ENCODE results near the gene ITPRID1.

The ITPRID1 gene

DNA sequence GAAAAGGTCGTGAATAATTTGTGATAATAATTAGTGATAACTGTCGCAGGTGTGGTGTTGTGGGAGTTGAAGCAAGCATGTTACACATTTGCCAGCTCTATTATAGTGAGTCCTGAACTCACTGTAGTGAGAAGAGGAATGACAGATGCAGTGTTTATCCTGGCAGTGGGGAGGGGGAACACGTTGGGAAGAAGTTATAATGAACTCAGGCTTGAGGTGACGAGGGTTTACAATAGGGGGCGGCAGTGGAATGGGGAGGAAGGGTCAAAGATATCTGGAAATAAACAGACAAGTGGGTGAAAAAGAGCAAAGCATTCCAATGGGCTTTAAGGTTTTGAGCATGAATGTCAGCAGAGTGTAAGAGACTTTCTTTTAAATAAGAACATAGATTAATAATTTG, 49.6 kb downstream of the ITPRID1 start:
- no peak for DNase-seq
- ChIA-PET POLR2A (no interaction called here), CTCF (no interaction called here)
- Histone ChIP-seq H3K4me3 (ENCODE audit: control insufficient read depth in 1 of 7, extremely low read depth in 1 of 7, insufficient read depth in 4 of 7, low read depth in 2 of 7, low read length in 6 of 7) (no peak overlapping the region), H3K4me1 (ENCODE audit: control extremely low read depth in 1 of 4, control insufficient read depth in 4 of 4, insufficient read depth in 4 of 4, low read length in 3 of 4) (no peaks in the 10 kb centered on the region), H3K27ac (ENCODE audit: insufficient read depth in 1 of 2, low read depth in 1 of 2, low read length in 2 of 2, poor library complexity in 1 of 2, severe bottlenecking in 2 of 2) (no peak overlapping the region), H3K27me3 (replicated peaks in 2 of 5; ENCODE audit: control insufficient read depth in 4 of 5, insufficient read depth in 5 of 5, low read length in 4 of 5) (peaks cover 0 to 2% (median 0%) of the 10 kb centered on the region in 5 experiments), H3K36me3 (ENCODE audit: control insufficient read depth in 4 of 4, insufficient read depth in 4 of 4, low read length in 3 of 4) (no peaks in the 10 kb centered on the region), H3K9me3 (ENCODE audit: control extremely low read depth in 1 of 5, control insufficient read depth in 4 of 5, insufficient read depth in 2 of 5, low read depth in 1 of 5, low read length in 4 of 5) (no peaks in the 10 kb centered on the region)
- WGBS (ENCODE audit: insufficient coverage), result 75% methylated on average over 4 of the region's 5 CpGs

DNA sequence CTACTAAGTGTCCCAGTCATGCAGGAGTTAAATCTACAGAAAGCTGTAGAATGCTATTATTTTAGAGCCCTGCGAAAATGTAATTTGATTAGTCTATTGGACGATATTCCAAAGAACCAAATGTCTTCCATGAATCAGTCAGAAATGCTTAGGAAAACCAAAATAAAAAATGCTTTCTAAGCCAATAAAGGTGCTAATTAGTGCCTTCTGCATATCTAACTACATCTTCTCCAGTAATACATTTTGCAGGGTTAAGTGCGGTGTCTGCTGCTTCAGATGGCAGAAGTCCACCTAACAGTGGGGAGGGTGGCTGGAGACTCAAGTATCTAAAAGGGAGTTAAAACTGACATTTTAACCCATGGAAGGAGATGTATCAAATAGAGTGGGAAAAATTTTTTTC, 50.1 kb downstream of the ITPRID1 start:
- CTCF ChIA-PET, result no interaction called here
- Histone ChIP-seq H3K27me3 (replicated peaks in 2 of 5; ENCODE audit: control insufficient read depth in 4 of 5, insufficient read depth in 5 of 5, low read length in 4 of 5) (peaks cover 0 to 2% (median 0%) of the 10 kb centered on the region in 5 experiments), H3K4me1 (ENCODE audit: control extremely low read depth in 1 of 4, control insufficient read depth in 4 of 4, insufficient read depth in 4 of 4, low read length in 3 of 4) (no peaks in the 10 kb centered on the region), H3K9me3 (ENCODE audit: control extremely low read depth in 1 of 5, control insufficient read depth in 4 of 5, insufficient read depth in 2 of 5, low read depth in 1 of 5, low read length in 4 of 5) (no peaks in the 10 kb centered on the region), H3K27ac (ENCODE audit: insufficient read depth in 1 of 2, low read depth in 1 of 2, low read length in 2 of 2, poor library complexity in 1 of 2, severe bottlenecking in 2 of 2) (no peak overlapping the region), H3K4me3 (ENCODE audit: control insufficient read depth in 1 of 7, extremely low read depth in 1 of 7, insufficient read depth in 4 of 7, low read depth in 2 of 7, low read length in 6 of 7) (no peak overlapping the region), H3K36me3 (ENCODE audit: control insufficient read depth in 4 of 4, insufficient read depth in 4 of 4, low read length in 3 of 4) (no peaks in the 10 kb centered on the region)
- 83% methylated on average over 1 of the region's 3 CpGs for WGBS (ENCODE audit: insufficient coverage)
- POLR2A ChIA-PET, result no interaction called here
- no peak for DNase-seq

DNA sequence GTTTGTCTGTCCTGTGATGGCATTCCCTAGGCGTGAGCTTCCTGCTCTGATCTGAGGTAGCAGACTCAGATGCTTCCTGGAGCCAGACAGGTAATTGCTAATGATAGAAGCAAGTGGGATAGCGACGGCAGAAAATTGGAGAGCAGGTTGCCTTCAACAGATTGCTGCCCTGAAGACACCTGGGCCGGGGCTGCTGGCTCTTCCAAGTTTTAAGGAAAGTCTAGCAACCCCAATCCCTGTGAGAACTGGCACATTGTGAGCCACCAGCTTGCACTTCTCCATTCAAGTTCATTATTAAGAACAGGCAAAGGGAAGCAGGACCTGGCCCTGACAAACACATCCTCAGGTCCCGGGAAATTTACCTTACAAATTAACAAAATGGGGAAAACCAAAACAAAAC, 50.8 kb downstream of the ITPRID1 start:
- no peak for DNase-seq
- WGBS (ENCODE audit: insufficient coverage), result 81% methylated on average over 4 of the region's 5 CpGs
- Histone ChIP-seq H3K4me1 (ENCODE audit: control extremely low read depth in 1 of 4, control insufficient read depth in 4 of 4, insufficient read depth in 4 of 4, low read length in 3 of 4) (no peaks in the 10 kb centered on the region), H3K36me3 (ENCODE audit: control insufficient read depth in 4 of 4, insufficient read depth in 4 of 4, low read length in 3 of 4) (no peaks in the 10 kb centered on the region), H3K27me3 (replicated peaks in 2 of 5; ENCODE audit: control insufficient read depth in 4 of 5, insufficient read depth in 5 of 5, low read length in 4 of 5) (peaks cover 0 to 2% (median 0%) of the 10 kb centered on the region in 5 experiments), H3K4me3 (ENCODE audit: control insufficient read depth in 1 of 7, extremely low read depth in 1 of 7, insufficient read depth in 4 of 7, low read depth in 2 of 7, low read length in 6 of 7) (no peak overlapping the region), H3K9me3 (ENCODE audit: control extremely low read depth in 1 of 5, control insufficient read depth in 4 of 5, insufficient read depth in 2 of 5, low read depth in 1 of 5, low read length in 4 of 5) (no peaks in the 10 kb centered on the region), H3K27ac (ENCODE audit: insufficient read depth in 1 of 2, low read depth in 1 of 2, low read length in 2 of 2, poor library complexity in 1 of 2, severe bottlenecking in 2 of 2) (no peak overlapping the region)
- CTCF ChIA-PET, result no interaction called here
- POLR2A ChIA-PET, result no interaction called here

DNA sequence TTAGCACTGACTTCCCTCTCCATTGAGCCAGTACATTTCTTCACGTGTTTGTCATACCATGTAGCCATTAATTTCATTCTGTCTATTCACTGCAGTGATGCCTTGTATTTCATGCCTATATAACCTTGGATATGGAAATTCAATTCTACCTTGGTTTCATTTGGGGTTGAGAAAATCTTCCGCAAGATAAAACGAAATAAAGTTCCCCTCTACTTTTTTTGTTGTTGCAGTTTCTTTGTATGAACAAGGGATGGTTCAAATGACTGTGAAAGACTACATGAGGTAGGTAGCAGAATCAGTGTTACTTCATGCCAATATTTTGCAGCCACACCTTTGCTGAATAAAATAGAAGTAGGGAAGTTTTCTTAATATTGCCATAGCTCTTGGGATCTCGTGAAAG, 55.6 kb downstream of the ITPRID1 start:
- Histone ChIP-seq H3K4me1 (ENCODE audit: control extremely low read depth in 1 of 4, control insufficient read depth in 4 of 4, insufficient read depth in 4 of 4, low read length in 3 of 4) (no peaks in the 10 kb centered on the region), H3K27ac (ENCODE audit: insufficient read depth in 1 of 2, low read depth in 1 of 2, low read length in 2 of 2, poor library complexity in 1 of 2, severe bottlenecking in 2 of 2) (no peak overlapping the region), H3K9me3 (ENCODE audit: control extremely low read depth in 1 of 5, control insufficient read depth in 4 of 5, insufficient read depth in 2 of 5, low read depth in 1 of 5, low read length in 4 of 5) (no peaks in the 10 kb centered on the region), H3K36me3 (ENCODE audit: control insufficient read depth in 4 of 4, insufficient read depth in 4 of 4, low read length in 3 of 4) (no peaks in the 10 kb centered on the region), H3K4me3 (ENCODE audit: control insufficient read depth in 1 of 7, extremely low read depth in 1 of 7, insufficient read depth in 4 of 7, low read depth in 2 of 7, low read length in 6 of 7) (no peak overlapping the region), H3K27me3 (replicated peaks in 2 of 5; ENCODE audit: control insufficient read depth in 4 of 5, insufficient read depth in 5 of 5, low read length in 4 of 5) (no peaks in the 10 kb centered on the region)
- DNase-seq, result no peak
- ChIA-PET CTCF (no interaction called here), POLR2A (no interaction called here)
- 100% methylated on average over 2 of the region's 4 CpGs for WGBS (ENCODE audit: insufficient coverage)

DNA sequence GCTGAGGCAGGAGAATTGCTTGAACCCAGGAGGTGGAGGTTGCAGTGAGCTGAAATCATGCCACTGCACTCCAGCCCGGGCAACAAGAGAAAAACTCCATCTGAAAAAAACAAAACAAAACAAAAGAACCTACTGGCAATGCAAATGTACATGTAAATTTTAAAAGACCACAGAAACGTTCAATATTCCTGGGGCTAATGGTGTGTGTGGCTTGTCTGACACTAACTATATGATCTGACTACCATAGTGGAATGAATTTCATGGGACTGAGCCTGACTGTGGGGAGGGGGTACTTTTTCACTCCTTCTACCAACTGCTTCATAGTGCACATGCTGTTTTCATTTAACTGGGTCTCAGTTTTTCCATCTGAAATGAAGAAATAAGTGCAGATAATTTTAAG, 69.6 kb downstream of the ITPRID1 start:
- no peaks in the 10 kb centered on the region for H3K27me3 ChIP-seq (replicated peaks in 2 of 5; ENCODE audit: control insufficient read depth in 4 of 5, insufficient read depth in 5 of 5, low read length in 4 of 5)
- CTCF ChIA-PET, result no interaction called here
- H3K4me3 ChIP-seq (ENCODE audit: control insufficient read depth in 1 of 7, extremely low read depth in 1 of 7, insufficient read depth in 4 of 7, low read depth in 2 of 7, low read length in 6 of 7), result no peak overlapping the region
- WGBS (ENCODE audit: insufficient coverage), result no CpG with 5 or more reads among the region's 2 CpGs
- no peak for DNase-seq
- H3K27ac ChIP-seq (ENCODE audit: insufficient read depth in 1 of 2, low read depth in 1 of 2, low read length in 2 of 2, poor library complexity in 1 of 2, severe bottlenecking in 2 of 2), result no peak overlapping the region
- no peaks in the 10 kb centered on the region for H3K4me1 ChIP-seq (ENCODE audit: control extremely low read depth in 1 of 4, control insufficient read depth in 4 of 4, insufficient read depth in 4 of 4, low read length in 3 of 4)
- POLR2A ChIA-PET, result no interaction called here
- H3K9me3 ChIP-seq (ENCODE audit: control extremely low read depth in 1 of 5, control insufficient read depth in 4 of 5, insufficient read depth in 2 of 5, low read depth in 1 of 5, low read length in 4 of 5), result no peaks in the 10 kb centered on the region
- H3K36me3 ChIP-seq (ENCODE audit: control insufficient read depth in 4 of 4, insufficient read depth in 4 of 4, low read length in 3 of 4), result no peaks in the 10 kb centered on the region

DNA sequence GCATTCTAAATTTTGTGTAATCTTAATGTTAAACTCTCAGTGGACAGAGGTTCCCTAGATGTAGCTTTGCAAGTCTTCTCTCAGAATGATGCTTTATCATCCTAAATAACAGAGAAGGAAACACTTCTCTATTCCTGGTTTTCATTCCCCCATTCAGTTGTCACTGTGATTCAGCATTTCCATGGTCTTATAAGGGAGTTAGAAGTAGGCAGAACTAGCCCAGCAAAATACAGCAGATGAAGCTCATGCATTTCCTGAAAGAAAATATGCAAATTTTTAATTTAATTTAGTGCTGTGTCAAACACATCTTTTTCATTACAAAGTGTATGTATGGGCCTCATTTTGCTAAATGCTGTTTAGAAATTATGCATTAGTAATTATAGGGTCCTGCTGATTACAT, 70.1 kb downstream of the ITPRID1 start:
- no peaks in the 10 kb centered on the region for H3K9me3 ChIP-seq (ENCODE audit: control extremely low read depth in 1 of 5, control insufficient read depth in 4 of 5, insufficient read depth in 2 of 5, low read depth in 1 of 5, low read length in 4 of 5)
- H3K4me1 ChIP-seq (ENCODE audit: control extremely low read depth in 1 of 4, control insufficient read depth in 4 of 4, insufficient read depth in 4 of 4, low read length in 3 of 4), result no peaks in the 10 kb centered on the region
- no peak for DNase-seq
- no peaks in the 10 kb centered on the region for H3K36me3 ChIP-seq (ENCODE audit: control insufficient read depth in 4 of 4, insufficient read depth in 4 of 4, low read length in 3 of 4)
- no peaks in the 10 kb centered on the region for H3K27me3 ChIP-seq (replicated peaks in 2 of 5; ENCODE audit: control insufficient read depth in 4 of 5, insufficient read depth in 5 of 5, low read length in 4 of 5)
- ChIA-PET POLR2A (no interaction called here), CTCF (no interaction called here)
- H3K4me3 ChIP-seq (ENCODE audit: control insufficient read depth in 1 of 7, extremely low read depth in 1 of 7, insufficient read depth in 4 of 7, low read depth in 2 of 7, low read length in 6 of 7), result no peak overlapping the region
- H3K27ac ChIP-seq (ENCODE audit: insufficient read depth in 1 of 2, low read depth in 1 of 2, low read length in 2 of 2, poor library complexity in 1 of 2, severe bottlenecking in 2 of 2), result no peak overlapping the region

DNA sequence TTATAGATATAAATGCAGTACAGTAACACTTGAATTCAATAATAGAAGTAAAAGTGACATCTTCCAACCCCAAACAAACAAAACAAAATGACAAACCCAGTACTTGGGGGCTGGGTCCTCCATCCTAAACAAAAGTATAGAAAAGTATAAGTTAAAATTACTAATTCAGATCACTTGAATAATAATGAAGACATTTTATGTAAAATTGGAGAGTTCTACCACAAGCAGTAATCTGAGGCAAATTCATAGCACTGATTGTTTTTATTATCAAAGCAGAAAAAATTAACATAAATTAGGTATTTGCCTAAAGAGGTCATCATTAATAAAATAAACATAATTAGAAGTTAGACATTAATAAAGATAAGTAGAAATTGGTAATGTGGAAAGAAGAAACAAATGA, 81.5 kb downstream of the ITPRID1 start:
- ChIA-PET POLR2A (no interaction called here), CTCF (no interaction called here)
- Histone ChIP-seq H3K9me3 (ENCODE audit: control extremely low read depth in 1 of 5, control insufficient read depth in 4 of 5, insufficient read depth in 2 of 5, low read depth in 1 of 5, low read length in 4 of 5) (peaks cover 0 to 5% (median 0%) of the 10 kb centered on the region in 5 experiments), H3K4me3 (ENCODE audit: control insufficient read depth in 1 of 7, extremely low read depth in 1 of 7, insufficient read depth in 4 of 7, low read depth in 2 of 7, low read length in 6 of 7) (no peak overlapping the region), H3K4me1 (ENCODE audit: control extremely low read depth in 1 of 4, control insufficient read depth in 4 of 4, insufficient read depth in 4 of 4, low read length in 3 of 4) (no peaks in the 10 kb centered on the region), H3K27me3 (replicated peaks in 2 of 5; ENCODE audit: control insufficient read depth in 4 of 5, insufficient read depth in 5 of 5, low read length in 4 of 5) (no peaks in the 10 kb centered on the region), H3K27ac (ENCODE audit: insufficient read depth in 1 of 2, low read depth in 1 of 2, low read length in 2 of 2, poor library complexity in 1 of 2, severe bottlenecking in 2 of 2) (no peak overlapping the region), H3K36me3 (ENCODE audit: control insufficient read depth in 4 of 4, insufficient read depth in 4 of 4, low read length in 3 of 4) (no peaks in the 10 kb centered on the region)
- DNase-seq, result no peak

All from common myeloid progenitor, CD34-positive (primary cell).